ENCODE results near the gene DUSP23.

Gene DUSP23

DNA sequence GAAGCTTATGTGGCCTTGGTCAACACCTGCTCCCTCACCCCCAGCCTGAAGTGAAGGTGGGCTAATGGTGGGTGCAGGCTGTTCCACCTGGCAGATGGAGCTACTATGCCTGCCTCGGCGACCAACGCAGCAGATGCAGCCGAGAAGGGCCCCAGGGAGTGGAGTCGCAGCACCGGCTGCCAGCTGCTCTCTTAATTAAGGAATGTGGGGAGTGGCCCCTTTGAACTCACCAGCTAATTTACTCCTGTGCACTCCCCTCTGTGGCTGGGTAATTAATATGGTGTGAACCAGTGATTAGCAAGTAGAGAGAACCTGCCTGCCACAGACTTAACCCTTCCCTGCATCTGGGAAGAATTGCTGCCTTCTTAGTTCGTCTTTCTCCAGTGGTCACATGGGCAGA is 42.6 kb downstream of the DUSP23 start:
- no peak for TF ChIP-seq CTCF (conservative IDR thresholded peaks at IDR 0.05; ENCODE audit: low read depth)
- ChIA-PET POLR2A (ENCODE audit: low non-redundant PET) (no interaction called here), CTCF (no interaction called here)
- DNase-seq (ENCODE audit: low spot score): no peak
- H3K27ac ChIP-seq: no peak overlapping the region

DNA sequence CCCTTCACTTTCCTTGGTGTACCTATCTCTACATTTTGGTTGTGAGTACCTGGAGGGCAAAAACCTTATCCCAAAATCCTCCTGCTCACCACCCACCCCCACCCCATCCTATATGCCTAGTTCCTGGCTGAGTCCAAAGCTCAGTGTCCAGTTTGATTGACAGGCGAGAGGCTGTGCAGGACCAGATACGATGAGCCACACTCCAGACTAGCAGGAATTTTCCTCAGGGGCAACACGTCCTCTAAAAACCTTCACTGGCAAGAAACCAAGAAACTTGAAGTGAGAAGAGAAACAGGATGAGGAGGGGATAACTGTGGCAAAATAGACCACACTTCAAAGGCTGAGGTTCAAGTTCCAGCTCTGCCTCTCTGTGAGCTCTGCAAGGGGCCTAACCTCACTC is 44.8 kb downstream of the DUSP23 start:
- DNase-seq (ENCODE audit: low spot score): no peak
- no peak overlapping the region for H3K27ac ChIP-seq
- POLR2A ChIA-PET (ENCODE audit: low non-redundant PET): interaction anchor here (0.6 kb wide), 1 partner anchor 45 kb away, joined by 5 read pairs; no protein-coding TSS in a partner anchor
- no peak for TF ChIP-seq CTCF (conservative IDR thresholded peaks at IDR 0.05; ENCODE audit: low read depth)
- CTCF ChIA-PET: interaction anchor here (0.8 kb wide), 1 partner anchor 67 kb away, joined by 5 read pairs; no protein-coding TSS in a partner anchor

DNA sequence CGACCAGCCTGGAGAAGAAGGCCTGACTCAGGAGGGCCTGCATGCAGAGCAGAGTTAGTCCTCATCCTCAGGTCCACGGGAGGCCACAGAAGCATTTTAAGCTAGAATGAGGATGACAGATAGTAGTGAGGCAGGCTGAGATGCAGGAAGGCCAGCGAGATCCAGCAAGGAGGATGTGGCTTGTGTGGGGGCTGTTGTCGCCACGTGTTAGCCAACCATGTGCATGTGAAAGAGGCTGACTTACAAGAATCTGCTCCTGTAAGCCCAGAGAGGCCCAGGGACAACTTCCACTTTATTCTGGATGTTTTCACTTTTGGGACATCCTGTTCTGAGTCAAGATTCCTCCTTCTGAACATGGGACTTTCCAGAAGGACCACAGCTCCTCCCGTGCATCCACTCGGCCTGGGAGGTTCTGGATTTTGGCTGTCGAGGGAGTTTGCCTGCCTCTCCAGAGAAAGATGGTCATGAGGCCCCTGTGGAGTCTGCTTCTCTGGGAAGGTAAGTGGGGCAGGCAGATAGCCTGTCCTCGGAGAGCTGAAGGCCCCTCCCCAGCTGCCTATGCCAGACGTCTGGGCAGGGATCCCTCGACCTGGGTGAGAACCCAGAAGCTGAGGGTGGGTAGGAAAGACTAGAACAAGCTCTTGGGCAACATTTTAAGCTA is 45.8 kb downstream of the DUSP23 start, which contains the start of gene SLAMF8:
SLAMF8 (plus strand) TSS at position 433 of the 661 bp plus-strand sequence; CDS start at position 459, 26 bp downstream.
- no peak for DNase-seq (ENCODE audit: low spot score)
- H3K27ac ChIP-seq: no peak within 1 kb of the TSS
- ChIA-PET POLR2A (ENCODE audit: low non-redundant PET) (no interaction called here), CTCF (interaction anchor here (0.6 kb wide), 1 partner anchor 65 kb away, joined by 5 read pairs; no protein-coding TSS in a partner anchor)
- TF ChIP-seq CTCF (conservative IDR thresholded peaks at IDR 0.05; ENCODE audit: low read depth): no peak

GRCh38 chr1:159827102-159827490 is 46.3 kb downstream of the DUSP23 start:
- ChIA-PET CTCF (no interaction called here), POLR2A (ENCODE audit: low non-redundant PET) (no interaction called here)
- no peak overlapping the region for H3K27ac ChIP-seq
- no peak for DNase-seq (ENCODE audit: low spot score)
- no peak for TF ChIP-seq CTCF (conservative IDR thresholded peaks at IDR 0.05; ENCODE audit: low read depth)

DNA sequence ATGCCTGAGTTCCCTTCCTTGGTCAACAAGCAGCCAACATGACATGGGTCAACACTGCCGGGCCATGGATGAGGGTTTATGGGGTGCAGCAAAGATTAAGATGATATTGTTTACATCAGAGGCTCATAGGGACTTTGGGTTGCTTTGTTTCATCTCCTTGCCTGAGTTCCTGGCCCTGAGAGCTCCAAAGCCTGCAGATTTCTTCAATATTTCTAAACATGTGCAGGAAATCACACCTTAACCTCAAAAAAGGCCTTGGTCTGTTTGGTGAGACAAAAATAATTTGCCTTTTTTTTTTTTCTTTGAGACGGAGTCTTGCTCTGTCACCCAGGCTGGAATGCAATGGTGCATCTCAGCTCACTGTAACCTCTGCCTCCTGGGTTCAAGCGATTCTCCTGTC is 46.8 kb downstream of the DUSP23 start:
- CTCF ChIA-PET: no interaction called here
- H3K27ac ChIP-seq: no peak overlapping the region
- POLR2A ChIA-PET (ENCODE audit: low non-redundant PET): no interaction called here
- no peak for DNase-seq (ENCODE audit: low spot score)
- TF ChIP-seq CTCF (conservative IDR thresholded peaks at IDR 0.05; ENCODE audit: low read depth): no peak

DNA sequence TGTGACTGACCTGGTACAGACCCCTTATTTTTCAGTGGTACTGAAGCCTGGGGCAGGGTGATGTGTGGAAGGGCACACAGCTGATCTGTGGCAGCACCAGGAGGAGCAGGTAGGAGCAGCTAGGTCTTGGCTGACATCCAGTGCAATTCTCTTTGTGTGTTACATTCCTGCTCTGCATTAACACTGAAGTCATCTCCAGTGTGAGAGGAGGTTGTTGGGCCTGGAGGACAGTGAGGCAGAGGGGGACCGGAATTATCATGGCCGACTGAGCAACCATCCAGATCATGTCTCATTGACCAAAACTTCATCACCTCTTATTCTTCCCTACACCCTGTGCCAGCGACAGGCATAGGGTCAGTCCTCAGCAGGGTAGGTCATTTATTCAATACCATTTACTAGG is 47.4 kb downstream of the DUSP23 start:
- no peak for TF ChIP-seq CTCF (conservative IDR thresholded peaks at IDR 0.05; ENCODE audit: low read depth)
- no peak for DNase-seq (ENCODE audit: low spot score)
- H3K27ac ChIP-seq: no peak overlapping the region
- CTCF ChIA-PET: no interaction called here
- POLR2A ChIA-PET (ENCODE audit: low non-redundant PET): no interaction called here

All from RWPE1 (cell line).